Breast epithelium (tissue), 4 donors: Measurements from ENCODE around the gene ESPNL. TPM values are rescaled to one million over a fixed set of nuclear protein-coding genes. Genes with fewer than 3 reads are reported as not detected.

Source experiments
- DNase-seq, 2 donors: peaks; one replicate each; pipeline ENCODE4 v3.0.0-alpha.2; 2019; ENCODE audit warnings: low spot score in 2 of 2
- H3K27ac ChIP-seq, 2 donors: fragments of 200-600 bp; sonication (generic) in 1 of 2; one replicate each; pipeline ENCODE4 v1.5.1; 2016 to 2019; ENCODE audit warnings: mild to moderate bottlenecking in 1 of 2
- H3K27me3 ChIP-seq, 2 donors: fragments of 200-600 bp; sonication (generic) in 1 of 2; one replicate each; pipeline versions ENCODE4 v1.5.1 to v1.6.0; 2017 to 2019; ENCODE audit warnings: control low read depth in 1 of 2, mild to moderate bottlenecking in 1 of 2
- H3K36me3 ChIP-seq: fragments of 200-600 bp; one replicate; pipeline ENCODE4 v1.5.1; 2019
- H3K4me1 ChIP-seq, 2 donors: fragments of 200-600 bp; sonication (generic); one replicate each; pipeline ENCODE4 v1.5.1; 2016 to 2019; ENCODE audit warnings: control low read depth in 1 of 2
- H3K4me3 ChIP-seq, 3 donors: fragments of 200-600 bp; sonication (generic); 1 replicate in 2 of 3; 2 replicates in 1 of 3; pipeline ENCODE4 v1.5.1; 2016 to 2019; ENCODE audit warnings: mild to moderate bottlenecking in 3 of 3, moderate library complexity in 2 of 3
- H3K9me3 ChIP-seq, 2 donors: fragments of 200-600 bp; sonication (generic) in 1 of 2; one replicate each; pipeline ENCODE4 v1.5.1; 2016 to 2019; ENCODE audit warnings: control low read depth in 1 of 2
- CTCF ChIP-seq, 3 donors: fragments of 450-650 bp; IDR thresholded peaks; one replicate each; pipeline ENCODE4 v1.5.1; 2016 to 2017; ENCODE audit warnings: antibody characterized with exemption in 3 of 3, mild to moderate bottlenecking in 3 of 3, moderate library complexity in 3 of 3
- POLR2A ChIP-seq: fragments of 450-650 bp; IDR thresholded peaks from one replicate; pipeline ENCODE4 v1.6.1; 2016; ENCODE audit warnings: antibody characterized with exemption, mild to moderate bottlenecking, moderate library complexity
- POLR2AphosphoS5 ChIP-seq, 3 donors: sonication (generic); formaldehyde crosslinking; IDR thresholded peaks; one replicate each; pipeline ENCODE4 v1.6.1; 2017; ENCODE audit warnings: antibody characterized with exemption in 3 of 3
- intact Hi-C: fragments of 100-400 bp; cut with DNase I; formaldehyde crosslinking; loops from one replicate; pipeline ENCODE4 v1.15.1; 2023; ENCODE audit warnings: low total_unique reads
- total RNA-seq, 3 donors: library from RNA; depleted of rRNA; stranded (reverse); fragments of >200 nt; gene quantifications; one replicate each; pipeline ENCODE4 v1.1.0, GENCODE V29; 2016

Gene ESPNL
- total RNA-seq, 3 donors from 2014 or later = 0.15 to 1.3 (median 0.64) TPM

GRCh38 chr2:238106339-238106697 is 6.2 kb downstream of the ESPNL start:
- intact Hi-C loops = no loop called here
- H3K27ac ChIP-seq = no peak overlapping the region
- no peaks in the 10 kb centered on the region for H3K27me3 ChIP-seq
- no peaks in the 10 kb centered on the region for H3K9me3 ChIP-seq
- no peak for TF ChIP-seq POLR2AphosphoS5 (IDR thresholded peaks at IDR 0.05)
- no peak overlapping the region for H3K4me3 ChIP-seq
- H3K4me1 ChIP-seq = no peaks in the 10 kb centered on the region
- DNase-seq = peak in 1 of 2 donors; percentile 35
- no peaks in the 10 kb centered on the region for H3K36me3 ChIP-seq

- H3K4me3 ChIP-seq = peak overlapping the region in 2 of 3 donors; percentile 5 to 22
- H3K4me1 ChIP-seq = no peaks in the 10 kb centered on the region
- intact Hi-C loops = no loop called here
- H3K9me3 ChIP-seq = no peaks in the 10 kb centered on the region
- H3K36me3 ChIP-seq = no peaks in the 10 kb centered on the region
- H3K27me3 ChIP-seq = no peaks in the 10 kb centered on the region
- peak in 1 of 2 donors; percentile 48 for DNase-seq
- TF ChIP-seq POLR2AphosphoS5 (IDR thresholded peaks at IDR 0.05) (no peak), POLR2A (no peak), CTCF (IDR thresholded peaks at IDR 0.05) (no peak)
- no peak overlapping the region for H3K27ac ChIP-seq
Measured at GRCh38 chr2:238106698-238107524, 6.8 kb downstream of the ESPNL start.

DNA sequence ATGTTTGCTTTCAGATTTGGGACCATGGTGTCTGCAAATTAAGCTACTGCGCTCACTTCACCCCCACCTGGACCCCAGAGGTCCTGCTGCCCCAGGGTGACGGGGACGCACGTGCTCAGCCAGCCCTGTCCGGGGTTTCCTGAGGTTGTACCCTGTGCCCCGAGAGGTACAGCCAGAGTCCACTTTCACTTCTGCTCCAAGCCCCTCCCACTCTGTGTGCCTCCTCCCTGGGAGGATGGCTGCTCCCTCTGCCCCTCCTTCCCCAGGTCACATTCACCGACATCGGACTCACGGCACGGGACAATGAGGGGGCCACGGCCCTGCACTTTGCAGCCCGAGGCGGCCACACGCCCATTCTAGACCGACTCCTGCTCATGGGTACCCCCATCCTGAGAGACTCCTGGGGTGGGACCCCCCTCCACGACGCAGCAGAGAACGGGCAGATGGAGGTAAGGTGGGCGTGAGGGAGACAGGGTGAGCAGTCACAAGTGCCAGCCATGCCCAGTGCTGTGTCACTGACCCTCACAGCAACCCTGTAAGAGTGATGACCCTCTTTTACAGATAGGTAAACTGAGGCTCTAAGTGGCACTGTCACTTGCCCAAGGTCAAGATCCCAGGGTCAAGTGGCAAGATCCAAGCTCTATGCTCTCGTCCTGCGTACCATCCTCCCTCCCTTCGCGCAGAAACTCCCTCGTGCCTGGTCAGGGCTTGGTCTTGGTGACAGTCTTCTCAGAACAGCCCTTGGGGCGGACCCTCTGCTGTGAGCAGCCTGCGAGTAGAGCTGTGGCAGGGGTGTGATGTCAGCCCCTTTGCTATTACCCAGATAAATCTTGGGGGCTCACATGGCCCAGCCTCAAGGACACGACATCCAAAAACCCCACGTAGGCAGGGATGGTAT is 7.6 kb downstream of the ESPNL start:
- H3K27ac ChIP-seq = no peak overlapping the region
- TF ChIP-seq POLR2AphosphoS5 (IDR thresholded peaks at IDR 0.05) (no peak), CTCF (IDR thresholded peaks at IDR 0.05) (no peak), POLR2A (no peak)
- H3K4me1 ChIP-seq = no peaks in the 10 kb centered on the region
- intact Hi-C loops = no loop called here
- H3K27me3 ChIP-seq = no peaks in the 10 kb centered on the region
- H3K4me3 ChIP-seq = peak overlapping the region in 2 of 3 donors; percentile 5 to 22
- DNase-seq = peak in 1 of 2 donors; percentile 37
- H3K36me3 ChIP-seq = no peaks in the 10 kb centered on the region
- H3K9me3 ChIP-seq = no peaks in the 10 kb centered on the region

- no peak overlapping the region for H3K4me3 ChIP-seq
- no peaks in the 10 kb centered on the region for H3K4me1 ChIP-seq
- H3K27me3 ChIP-seq = no peaks in the 10 kb centered on the region
- no peaks in the 10 kb centered on the region for H3K36me3 ChIP-seq
- H3K27ac ChIP-seq = no peak overlapping the region
- TF ChIP-seq POLR2A = no peak
- TF ChIP-seq CTCF (IDR thresholded peaks at IDR 0.05) = no peak
- TF ChIP-seq POLR2AphosphoS5 (IDR thresholded peaks at IDR 0.05) = no peak
- DNase-seq = peak in 1 of 2 donors; percentile 42
- intact Hi-C loops = no loop called here
- peaks cover 0 to 4% of the 10 kb centered on the region in 2 donors for H3K9me3 ChIP-seq
Measured at GRCh38 chr2:238108423-238109183, 8.5 kb downstream of the ESPNL start.

DNA sequence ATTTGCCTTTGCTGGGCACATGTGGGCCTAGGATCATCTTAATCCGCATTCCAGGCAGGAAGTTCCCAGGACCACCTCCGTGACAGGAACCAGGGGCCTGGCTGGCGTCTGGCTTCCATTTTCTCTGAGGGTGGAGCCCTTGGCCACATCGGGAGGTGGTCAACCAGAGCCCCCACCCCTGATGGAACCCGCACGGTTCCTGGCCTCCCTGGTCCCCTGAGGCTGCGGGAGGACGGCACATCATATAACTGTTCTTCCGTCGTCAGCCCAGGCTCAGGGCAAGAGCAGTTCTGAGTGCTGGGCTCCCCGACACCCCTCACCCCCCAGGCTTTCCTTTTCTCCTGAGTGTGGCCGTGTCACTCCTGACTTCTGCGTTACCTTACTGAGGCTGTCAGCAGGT is 13.5 kb downstream of the ESPNL start:
- Histone ChIP-seq H3K27me3 (peaks cover 0 to 18% of the 10 kb centered on the region in 2 donors), H3K27ac (no peak overlapping the region), H3K4me3 (no peak overlapping the region), H3K36me3 (no peaks in the 10 kb centered on the region), H3K9me3 (peaks cover 0 to 4% of the 10 kb centered on the region in 2 donors), H3K4me1 (no peaks in the 10 kb centered on the region)
- TF ChIP-seq POLR2A (no peak), POLR2AphosphoS5 (IDR thresholded peaks at IDR 0.05) (no peak)
- intact Hi-C loops = no loop called here
- no peak for DNase-seq
